Retinal pigment epithelial cell (primary cell): ENCODE data around the gene CRYBG3.

Experiments used
- DNase-seq: peaks from one replicate; pipeline ENCODE4 v3.0.0-alpha.2; 2010; ENCODE audit warnings: low read depth
- H3K4me3 ChIP-seq: 2 replicates; pipeline ENCODE4 v1.5.1; 2011; ENCODE audit warnings: mild to moderate bottlenecking, low read length, control low read depth, moderate library complexity
- CTCF ChIP-seq: conservative IDR thresholded peaks from 2 replicates; pipeline ENCODE4 v1.5.1; 2011; ENCODE audit warnings: low read depth, low read length, control low read depth, inconsistent platforms

The CRYBG3 gene

GRCh38 chr3:97983933-97984491, 162.2 kb downstream of the CRYBG3 start:
- DNase-seq = no peak
- TF ChIP-seq CTCF = no peak
- no peak overlapping the region for H3K4me3 ChIP-seq

- no peak for TF ChIP-seq CTCF
- DNase-seq = no peak
- H3K4me3 ChIP-seq = no peak overlapping the region
These were observed 165.5 kb downstream of the CRYBG3 start for GRCh38 chr3:97987306-97987705.

- DNase-seq = no peak
- H3K4me3 ChIP-seq = no peak overlapping the region
- TF ChIP-seq CTCF = no peak
These were observed 167.2 kb downstream of the CRYBG3 start for GRCh38 chr3:97988784-97989568.

GRCh38 chr3:97990624-97991292, 168.9 kb downstream of the CRYBG3 start:
- H3K4me3 ChIP-seq = no peak overlapping the region
- no peak for DNase-seq
- TF ChIP-seq CTCF = no peak

- no peak for TF ChIP-seq CTCF
- H3K4me3 ChIP-seq = no peak overlapping the region
- no peak for DNase-seq
These were observed 169.5 kb downstream of the CRYBG3 start for GRCh38 chr3:97991293-97991682.

- H3K4me3 ChIP-seq = no peak overlapping the region
- no peak for DNase-seq
- TF ChIP-seq CTCF = no peak
These were observed 170.8 kb downstream of the CRYBG3 start for GRCh38 chr3:97992547-97993173.
